ENCODE data around the gene PPP1R3D.
"Not testable (repeated sequence)": the region's sequence is repeated elsewhere in the genome, so short reads cannot be mapped to it uniquely, and the experiment has no call there.

The PPP1R3D gene

DNA sequence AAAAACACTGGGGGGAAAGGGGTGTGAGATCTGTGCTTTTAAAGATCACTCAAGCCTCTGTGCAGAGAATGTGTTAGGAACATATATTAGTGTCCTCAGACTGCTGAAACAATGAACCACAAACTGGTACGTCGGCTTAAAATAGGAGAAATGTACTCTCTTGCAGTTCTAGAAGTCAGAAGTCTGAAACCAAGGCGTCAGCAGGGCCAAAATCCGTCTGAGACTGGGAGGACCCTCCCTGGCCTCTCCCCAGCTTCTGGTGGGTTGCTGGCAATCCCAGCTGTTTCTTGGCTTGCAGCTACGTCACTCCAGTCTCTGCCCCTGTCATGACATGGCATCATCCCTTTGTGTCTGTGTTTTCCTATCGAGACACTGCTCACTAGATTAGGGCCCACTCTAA, 22.1 kb upstream of the PPP1R3D start:
- no peak for DNase-seq (ENCODE audit: extremely low spot score)
- TF ChIP-seq, protein P1, sequence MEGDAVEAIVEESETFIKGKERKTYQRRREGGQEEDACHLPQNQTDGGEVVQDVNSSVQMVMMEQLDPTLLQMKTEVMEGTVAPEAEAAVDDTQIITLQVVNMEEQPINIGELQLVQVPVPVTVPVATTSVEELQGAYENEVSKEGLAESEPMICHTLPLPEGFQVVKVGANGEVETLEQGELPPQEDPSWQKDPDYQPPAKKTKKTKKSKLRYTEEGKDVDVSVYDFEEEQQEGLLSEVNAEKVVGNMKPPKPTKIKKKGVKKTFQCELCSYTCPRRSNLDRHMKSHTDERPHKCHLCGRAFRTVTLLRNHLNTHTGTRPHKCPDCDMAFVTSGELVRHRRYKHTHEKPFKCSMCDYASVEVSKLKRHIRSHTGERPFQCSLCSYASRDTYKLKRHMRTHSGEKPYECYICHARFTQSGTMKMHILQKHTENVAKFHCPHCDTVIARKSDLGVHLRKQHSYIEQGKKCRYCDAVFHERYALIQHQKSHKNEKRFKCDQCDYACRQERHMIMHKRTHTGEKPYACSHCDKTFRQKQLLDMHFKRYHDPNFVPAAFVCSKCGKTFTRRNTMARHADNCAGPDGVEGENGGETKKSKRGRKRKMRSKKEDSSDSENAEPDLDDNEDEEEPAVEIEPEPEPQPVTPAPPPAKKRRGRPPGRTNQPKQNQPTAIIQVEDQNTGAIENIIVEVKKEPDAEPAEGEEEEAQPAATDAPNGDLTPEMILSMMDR (IDR thresholded peaks at IDR 0.05; ENCODE audit: control extremely low read depth, extremely low read depth, low read depth, missing control alignments): no peak
- CTCF ChIA-PET: interaction anchor here (1.3 to 2.0 kb wide), 2 partner anchors 12 to 14 kb away, joined by 3 to 6 read pairs; no protein-coding TSS in a partner anchor
- POLR2A ChIA-PET: no interaction called here

DNA sequence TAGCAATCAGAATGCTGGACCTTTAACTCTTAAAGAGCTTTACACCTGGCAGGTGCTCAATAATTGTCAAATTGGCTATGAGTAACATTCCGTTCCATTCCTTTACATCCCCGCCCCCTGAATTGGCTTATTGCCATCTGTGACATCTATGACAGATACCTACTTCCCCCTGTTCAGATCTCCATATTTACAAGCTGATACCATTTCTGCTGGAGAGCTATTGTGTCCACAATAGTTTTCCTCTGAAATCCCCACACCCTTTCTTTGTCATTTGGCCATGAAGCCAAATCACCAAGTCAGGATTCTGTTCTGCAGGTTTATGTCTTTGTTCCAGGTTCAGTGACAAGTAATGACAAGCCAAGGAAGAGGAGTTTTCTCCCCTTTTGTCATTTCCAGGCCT, 21.3 kb upstream of the PPP1R3D start:
- TF ChIP-seq, protein P1 (IDR thresholded peaks at IDR 0.05; ENCODE audit: control extremely low read depth, extremely low read depth, low read depth, missing control alignments): no peak
- ChIA-PET POLR2A (no interaction called here), CTCF (interaction anchor here (1.2 to 4.0 kb wide), 3 partner anchors 10 to 21 kb away, joined by 3 to 12 read pairs (median 6); partner anchors contain the start of genes FAM217B and PPP1R3D)
- DNase-seq (ENCODE audit: extremely low spot score): no peak

DNA sequence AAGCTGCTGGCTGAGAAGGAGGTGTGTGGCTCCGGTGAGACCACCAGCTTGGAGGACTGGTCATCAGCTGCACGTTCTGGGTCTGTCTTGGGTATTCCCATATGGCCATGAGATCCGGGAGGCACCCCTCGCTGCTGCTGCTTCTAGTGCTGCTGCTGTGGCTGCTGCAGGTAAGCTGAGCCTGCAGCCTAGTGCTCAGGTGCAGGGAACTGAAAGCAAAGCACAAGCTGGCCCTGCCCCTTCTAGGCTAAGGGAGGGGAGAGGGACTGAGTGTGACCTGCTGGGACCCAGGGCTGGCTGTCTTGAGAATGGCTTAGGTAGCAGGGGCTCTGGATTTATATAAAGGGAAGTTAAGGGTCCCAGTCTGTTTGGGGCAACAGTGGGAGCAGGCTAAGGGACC, 18.5 kb upstream of the PPP1R3D start:
- POLR2A ChIA-PET: no interaction called here
- CTCF ChIA-PET: interaction anchor here (1.1 to 4.0 kb wide), 2 partner anchors 8 to 10 kb away, joined by 4 to 12 read pairs; no protein-coding TSS in a partner anchor
- no peak for DNase-seq (ENCODE audit: extremely low spot score)
- TF ChIP-seq, protein P1 (IDR thresholded peaks at IDR 0.05; ENCODE audit: control extremely low read depth, extremely low read depth, low read depth, missing control alignments): no peak

DNA sequence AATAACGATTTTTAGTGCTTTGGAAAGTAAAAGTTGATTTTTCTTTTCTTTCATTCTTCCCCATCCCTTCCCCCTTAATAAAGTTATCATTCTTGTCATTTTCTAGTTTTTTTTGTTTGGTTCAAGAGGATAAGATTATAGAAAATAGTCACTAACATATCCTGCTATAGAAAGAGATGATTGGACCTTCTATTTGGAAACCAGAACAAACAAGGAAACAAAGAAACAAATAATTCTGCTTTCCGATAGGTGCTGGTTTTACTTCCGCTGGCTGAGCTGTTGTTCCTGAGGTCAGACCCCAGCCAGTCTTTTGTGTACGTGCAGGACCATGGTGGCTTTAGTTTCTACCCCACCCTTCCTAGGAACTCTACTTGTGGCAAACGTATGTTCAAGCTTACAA, 18.0 kb upstream of the PPP1R3D start, which contains the start of gene CDH26:
TSS of gene CDH26 (plus strand) at position 301 of the 400 bp plus-strand sequence. CDS start 304 bp downstream, outside the sequence.
- DNase-seq (ENCODE audit: extremely low spot score): no peak
- ChIA-PET CTCF (interaction anchor here (1.1 to 4.0 kb wide), 2 partner anchors 8 to 10 kb away, joined by 4 to 12 read pairs; no protein-coding TSS in a partner anchor), POLR2A (no interaction called here)
- TF ChIP-seq, protein P1 (IDR thresholded peaks at IDR 0.05; ENCODE audit: control extremely low read depth, extremely low read depth, low read depth, missing control alignments): no peak

DNA sequence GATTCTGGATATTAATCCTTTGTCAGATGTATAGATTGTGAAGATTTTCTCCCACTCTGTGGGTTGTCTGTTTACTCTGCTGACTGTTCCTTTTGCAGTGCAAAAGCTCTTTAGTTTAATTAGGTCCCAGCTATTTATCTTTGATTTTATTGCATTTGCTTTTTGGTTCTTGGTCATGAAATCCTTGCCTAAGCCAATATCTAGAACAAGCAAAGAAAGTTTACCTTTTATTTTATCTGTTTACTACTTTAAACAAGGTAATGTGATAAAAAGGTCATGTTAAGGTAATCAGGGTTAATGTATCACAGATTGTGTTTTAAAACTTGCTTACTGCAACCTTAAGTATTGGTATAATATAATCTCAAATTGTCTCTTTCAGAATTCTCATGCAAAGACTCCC, 17.5 kb upstream of the PPP1R3D start:
- CTCF ChIA-PET; DNase-seq (ENCODE audit: extremely low spot score); POLR2A ChIA-PET: not testable (repeated sequence)

DNA sequence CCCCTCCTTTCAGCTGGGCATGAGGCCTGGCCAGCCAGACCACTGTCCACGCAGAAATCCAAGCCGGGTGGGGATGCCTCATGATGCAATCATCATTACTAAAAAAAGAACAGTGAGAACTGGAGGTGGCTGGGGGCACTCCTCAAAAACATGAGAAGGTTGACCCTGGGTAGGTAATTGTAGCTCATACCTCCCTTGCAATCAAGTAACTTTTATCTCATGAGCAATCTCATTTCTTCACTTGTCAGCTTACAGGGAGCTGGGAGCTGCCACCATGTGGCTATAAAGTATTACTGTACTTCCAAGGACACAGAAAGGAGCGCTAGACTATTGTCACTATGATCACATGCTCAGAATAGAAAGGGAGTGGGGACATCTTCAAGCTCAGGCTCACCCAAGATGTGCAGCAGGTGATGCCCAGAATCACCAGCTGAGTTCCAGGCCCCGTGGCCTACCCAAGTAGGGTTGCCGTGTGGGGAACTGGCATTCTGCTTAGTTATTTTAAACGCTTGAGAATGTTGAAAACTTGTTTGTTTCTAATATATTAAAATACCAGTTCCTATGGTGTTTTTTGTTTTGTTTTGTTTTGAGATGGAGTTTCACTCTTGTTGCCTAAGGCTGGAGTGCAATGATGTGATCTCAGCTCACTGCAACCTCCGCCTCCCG, 15.2 kb upstream of the PPP1R3D start:
- CTCF ChIA-PET: interaction anchor here (1.0 to 2.4 kb wide), 6 partner anchors 9 to 102 kb away, joined by 3 to 9 read pairs (median 6); no protein-coding TSS in a partner anchor
- peak; percentile 33 for DNase-seq (ENCODE audit: extremely low spot score)
- POLR2A ChIA-PET: no interaction called here

More for the DNA sequence above, 15.2 kb upstream of the PPP1R3D start:
- TF ChIP-seq, protein P1 (IDR thresholded peaks at IDR 0.05; ENCODE audit: control extremely low read depth, extremely low read depth, low read depth, missing control alignments): peak; percentile 22

All from GM10248 (cell line).